Measurements from ENCODE around the gene SNX32. TPM values are rescaled to one million over a fixed set of nuclear protein-coding genes. Genes with fewer than 3 reads are reported as not detected.
A peak's percentile ranks its signal among the peaks of the same experiment; 100 is the strongest.

The SNX32 gene
- total RNA-seq, 1 experiment from 2014 or later, result not detected

DNA sequence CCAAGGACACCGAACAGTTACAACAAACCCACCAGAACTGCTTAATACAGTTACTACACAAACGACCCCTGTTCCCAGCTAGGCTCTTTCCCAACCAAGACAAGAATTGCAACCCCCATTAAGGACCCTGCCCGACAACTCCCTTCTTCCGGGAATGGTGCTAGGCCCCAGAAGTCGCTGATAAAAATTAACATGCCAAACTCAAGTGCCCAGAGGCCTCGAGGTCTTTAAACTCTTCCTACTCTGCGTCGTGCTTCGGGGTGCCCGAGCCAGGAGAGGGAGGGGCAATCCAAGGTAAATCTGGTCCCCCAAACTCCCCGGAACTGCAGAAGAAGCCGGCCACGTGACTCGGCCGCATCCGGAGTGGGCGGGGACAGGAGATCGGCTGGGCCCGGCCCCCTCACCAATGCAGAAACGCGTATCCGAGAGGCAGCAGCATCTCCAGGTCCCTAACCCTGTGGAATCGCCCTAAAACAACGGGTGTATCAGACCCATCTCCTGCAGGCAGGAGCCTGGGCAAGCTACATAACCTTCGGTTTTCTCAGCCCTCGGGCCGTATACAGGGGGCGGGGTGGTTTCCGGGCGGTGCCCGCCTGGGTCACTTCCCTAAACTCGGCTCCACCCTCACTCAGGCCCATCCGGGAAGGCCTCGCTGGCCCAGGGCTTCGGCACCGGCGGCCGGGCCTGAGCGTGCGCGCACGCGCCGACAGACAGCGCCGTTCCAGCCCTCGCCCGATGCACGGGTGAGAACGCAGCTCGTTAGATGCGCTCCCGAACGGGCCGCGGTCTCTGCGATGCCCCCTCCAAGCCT is 23.1 kb downstream of the SNX32 start:
- Histone ChIP-seq H3K79me2 (ENCODE audit: insufficient read depth, low read length) (peaks cover 54% of the 10 kb centered on the region), H3K4me2 (ENCODE audit: low read length) (peak overlapping the region; percentile 77), H3K4me3 (replicated peaks in 1 of 2; ENCODE audit: low read depth in 1 of 2, low read length in 2 of 2) (peak overlapping the region; percentile 85 to 100), H3K27me3 (ENCODE audit: insufficient read depth, low read length) (no peaks in the 10 kb centered on the region), H3K27ac (ENCODE audit: low read depth, low read length) (peak overlapping the region; percentile 97), H3K36me3 (ENCODE audit: control insufficient read depth in 1 of 2, insufficient read depth in 2 of 2, low read length in 2 of 2) (peaks cover 31 to 46% of the 10 kb centered on the region in 2 experiments), H3K4me1 (ENCODE audit: control insufficient read depth in 1 of 2, insufficient read depth in 2 of 2, low read length in 2 of 2) (peaks cover 19 to 39% of the 10 kb centered on the region in 2 experiments), H3K9me3 (ENCODE audit: control insufficient read depth in 1 of 2, insufficient read depth in 1 of 2, low read depth in 1 of 2, low read length in 2 of 2) (no peaks in the 10 kb centered on the region; a peak in 1 of 4 replicates), H4K20me1 (ENCODE audit: insufficient read depth) (peaks cover 15% of the 10 kb centered on the region; the same call in 1 of the 2 replicates), H2AFZ (ENCODE audit: low read depth, low read length, poor library complexity, severe bottlenecking) (no peak overlapping the region), H3K9ac (ENCODE audit: low read length) (peak overlapping the region; percentile 87), H3K9me2 (ENCODE audit: insufficient read depth) (no peaks in the 10 kb centered on the region)
- CTCF ChIA-PET, result no interaction called here
- no TSS peak for BruUV-seq (replicated peaks)
- RAD21 ChIA-PET (ENCODE audit: low non-redundant PET in 1 of 2, low total read pairs in 2 of 2, uncharacterized antibody in 2 of 2, unreplicated experiment in 2 of 2), result no interaction called here
- TF ChIP-seq ZNF274 (IDR thresholded peaks at IDR 0.05; ENCODE audit: low read depth, low read length) (no peak), ZFX (IDR thresholded peaks at IDR 0.05) (peak; percentile 84)
- POLR2A ChIA-PET, result interaction anchor here (5.3 kb wide), 1 partner anchor 34 kb away, joined by 84 read pairs; the partner anchor contains the start of genes CCDC85B and FIBP
- ATAC-seq, result peak; percentile 18
- DNase-seq (ENCODE audit: low read depth, low spot score), result no peak
- intact Hi-C loops (cut with micrococcal nuclease), result no loop called here

GRCh38 chr11:65857500-65857852 is 23.7 kb downstream of the SNX32 start:
- DNase-seq (ENCODE audit: low read depth, low spot score) (no peak), ATAC-seq (no peak; the same call in 1 of the 2 replicates)
- Histone ChIP-seq H3K4me2 (ENCODE audit: low read length) (peak overlapping the region; percentile 77), H3K4me3 (replicated peaks in 1 of 2; ENCODE audit: low read depth in 1 of 2, low read length in 2 of 2) (peak overlapping the region; percentile 85 to 100), H4K20me1 (ENCODE audit: insufficient read depth) (peaks cover 15% of the 10 kb centered on the region; the same call in 1 of the 2 replicates), H3K27ac (ENCODE audit: low read depth, low read length) (peak overlapping the region; percentile 97), H3K27me3 (ENCODE audit: insufficient read depth, low read length) (no peaks in the 10 kb centered on the region), H3K79me2 (ENCODE audit: insufficient read depth, low read length) (peaks cover 59% of the 10 kb centered on the region), H3K9me3 (ENCODE audit: control insufficient read depth in 1 of 2, insufficient read depth in 1 of 2, low read depth in 1 of 2, low read length in 2 of 2) (no peaks in the 10 kb centered on the region), H3K9ac (ENCODE audit: low read length) (peak overlapping the region; percentile 87), H2AFZ (ENCODE audit: low read depth, low read length, poor library complexity, severe bottlenecking) (no peak overlapping the region), H3K36me3 (ENCODE audit: control insufficient read depth in 1 of 2, insufficient read depth in 2 of 2, low read length in 2 of 2) (peaks cover 31 to 45% of the 10 kb centered on the region in 2 experiments), H3K9me2 (ENCODE audit: insufficient read depth) (no peaks in the 10 kb centered on the region), H3K4me1 (ENCODE audit: control insufficient read depth in 1 of 2, insufficient read depth in 2 of 2, low read length in 2 of 2) (peaks cover 23 to 44% of the 10 kb centered on the region in 2 experiments)
- POLR2A ChIA-PET, result interaction anchor here (0.6 to 5.3 kb wide), 6 partner anchors 9 to 311 kb away, joined by 4 to 84 read pairs (median 8); partner anchors contain the start of genes CCDC85B, FIBP and KAT5
- RAD21 ChIA-PET (ENCODE audit: low non-redundant PET in 1 of 2, low total read pairs in 2 of 2, uncharacterized antibody in 2 of 2, unreplicated experiment in 2 of 2), result no interaction called here
- CTCF ChIA-PET, result interaction anchor here (4.3 kb wide), 1 partner anchor 33 kb away, joined by 82 read pairs; the partner anchor contains the start of genes CCDC85B and FIBP
- BruUV-seq (replicated peaks), result no TSS peak
- intact Hi-C loops (cut with micrococcal nuclease), result no loop called here
- TF ChIP-seq ZFX (IDR thresholded peaks at IDR 0.05) (peak; percentile 75), SIN3A (IDR thresholded peaks at IDR 0.05; ENCODE audit: low read depth) (no peak)

Data from HCT116 (cell line).